Skeletal muscle tissue (tissue), 4 donors: Measurements from ENCODE around the gene TRIM17. TPM values are rescaled to one million over a fixed set of nuclear protein-coding genes. Genes with fewer than 3 reads are reported as not detected.

Experiments used
- H3K27ac ChIP-seq: one replicate; pipeline ENCODE4 v1.7.0; 2013; ENCODE audit warnings: mild to moderate bottlenecking, low read depth, low read length, inconsistent platforms
- H3K27me3 ChIP-seq, 3 donors: one replicate each; pipeline ENCODE4 v1.7.0; 2013; ENCODE audit warnings: low read length in 3 of 3; ENCODE audit not compliant: control insufficient read depth in 3 of 3, insufficient read depth in 3 of 3
- H3K36me3 ChIP-seq, 3 donors: one replicate each; pipeline ENCODE4 v1.7.0; 2013; ENCODE audit warnings: low read length in 3 of 3; ENCODE audit not compliant: control insufficient read depth in 3 of 3, insufficient read depth in 3 of 3
- H3K4me1 ChIP-seq, 3 donors: one replicate each; pipeline ENCODE4 v1.7.0; 2013; ENCODE audit warnings: low read length in 3 of 3, mild to moderate bottlenecking in 3 of 3; ENCODE audit not compliant: control insufficient read depth in 3 of 3, insufficient read depth in 3 of 3
- H3K4me3 ChIP-seq, 3 donors: one replicate each; pipeline ENCODE4 v1.7.0; 2013; ENCODE audit warnings: low read length in 3 of 3
- H3K9ac ChIP-seq, 3 donors: one replicate each; pipeline ENCODE4 v1.7.0; 2013; ENCODE audit warnings: low read length in 3 of 3, mild to moderate bottlenecking in 3 of 3, moderate library complexity in 2 of 3, low read depth in 1 of 3
- H3K9me3 ChIP-seq, 3 donors: one replicate each; pipeline ENCODE4 v1.7.0; 2013; ENCODE audit warnings: low read length in 3 of 3; ENCODE audit not compliant: control insufficient read depth in 3 of 3
- total RNA-seq: library from RNA; depleted of rRNA; stranded (reverse); fragments of >200 nt; gene quantifications from one replicate; pipeline ENCODE4 v1.2.3, GENCODE V29; 2014
- donor health status: Osteomylitis.

TRIM17 gene
- total RNA-seq, 1 donor from 2014 or later: 0.52 TPM

- peak overlapping the region in 1 of 3 donors; percentile 54 for H3K9ac ChIP-seq
- H3K36me3 ChIP-seq: peaks cover 64 to 87% (median 74%) of the 10 kb centered on the region in 3 donors
- no peaks in the 10 kb centered on the region for H3K9me3 ChIP-seq
- H3K27ac ChIP-seq: peak overlapping the region; percentile 36
- H3K27me3 ChIP-seq: peaks cover 0 to 2% (median 0%) of the 10 kb centered on the region in 3 donors
- no peak overlapping the region for H3K4me3 ChIP-seq
- H3K4me1 ChIP-seq: peaks cover 38 to 90% (median 86%) of the 10 kb centered on the region in 3 donors
Observed at GRCh38 chr1:228365271-228366061, 51.2 kb downstream of the TRIM17 start.

- H3K4me1 ChIP-seq: peaks cover 31 to 90% (median 86%) of the 10 kb centered on the region in 3 donors
- peak overlapping the region in 1 of 3 donors; percentile 45 for H3K9ac ChIP-seq
- H3K27me3 ChIP-seq: peaks cover 0 to 2% (median 0%) of the 10 kb centered on the region in 3 donors
- no peak overlapping the region for H3K4me3 ChIP-seq
- no peaks in the 10 kb centered on the region for H3K9me3 ChIP-seq
- no peak overlapping the region for H3K27ac ChIP-seq
- H3K36me3 ChIP-seq: peaks cover 65 to 87% (median 73%) of the 10 kb centered on the region in 3 donors
Observed at GRCh38 chr1:228364706-228365213, 51.9 kb downstream of the TRIM17 start.

DNA sequence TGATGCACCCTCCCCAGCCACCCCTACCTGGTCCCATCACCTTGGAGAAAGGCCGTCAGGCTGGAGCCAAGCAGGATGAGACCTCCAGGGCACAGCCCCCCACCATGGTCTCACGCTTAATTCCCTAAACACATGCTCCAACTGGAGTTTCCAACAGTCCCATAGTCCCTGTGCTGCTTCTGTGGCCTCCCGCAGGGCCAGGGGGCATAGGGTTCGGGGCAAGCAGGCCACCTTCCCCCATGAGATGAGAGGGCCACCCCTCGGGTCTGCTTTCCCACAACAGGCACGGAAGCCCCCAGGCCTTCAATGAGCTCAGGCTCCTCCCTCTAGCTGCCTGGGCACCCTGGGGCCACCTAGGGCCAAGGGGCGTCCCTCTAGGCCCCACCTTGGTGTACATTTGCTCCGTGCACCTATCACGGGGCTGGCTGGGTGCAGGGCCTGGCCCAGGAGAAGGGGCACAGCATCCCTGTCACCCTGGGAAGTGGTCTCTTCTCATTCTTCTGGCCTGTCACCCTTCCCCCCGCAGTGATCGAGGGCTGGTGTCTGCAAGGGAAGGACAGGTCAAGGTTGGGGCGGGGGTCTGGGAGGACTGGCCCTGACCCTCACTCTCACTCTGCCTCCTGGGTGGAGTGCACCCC, 52.5 kb downstream of the TRIM17 start:
- no peaks in the 10 kb centered on the region for H3K9me3 ChIP-seq
- H3K4me1 ChIP-seq: peaks cover 25 to 90% (median 82%) of the 10 kb centered on the region in 3 donors
- H3K36me3 ChIP-seq: peaks cover 63 to 81% (median 73%) of the 10 kb centered on the region in 3 donors
- no peak overlapping the region for H3K27ac ChIP-seq
- peak overlapping the region in 1 of 3 donors; percentile 45 for H3K9ac ChIP-seq
- H3K4me3 ChIP-seq: no peak overlapping the region
- peaks cover 0 to 2% (median 0%) of the 10 kb centered on the region in 3 donors for H3K27me3 ChIP-seq

DNA sequence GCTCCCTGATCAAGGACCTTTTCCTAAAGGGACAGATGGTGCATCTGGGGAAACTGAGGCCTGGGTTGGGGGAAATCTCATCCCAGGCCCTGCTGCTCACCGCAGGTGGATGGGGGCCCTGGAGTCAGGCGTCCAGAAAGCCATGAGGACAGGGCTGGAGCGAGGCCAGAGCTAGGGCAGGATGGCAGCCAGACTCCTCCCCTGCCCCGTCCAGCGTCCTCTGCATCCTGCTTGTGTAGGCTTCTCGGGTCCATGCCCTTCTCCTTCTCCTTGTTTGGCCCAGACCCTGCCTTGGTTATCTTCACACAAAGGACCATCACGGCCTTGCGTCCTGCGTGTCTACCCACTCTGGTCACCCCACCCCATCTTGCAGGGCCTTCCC, 53.0 kb downstream of the TRIM17 start:
- no peak overlapping the region for H3K4me3 ChIP-seq
- H3K36me3 ChIP-seq: peaks cover 59 to 79% (median 72%) of the 10 kb centered on the region in 3 donors
- H3K9ac ChIP-seq: no peak overlapping the region
- peaks cover 20 to 90% (median 81%) of the 10 kb centered on the region in 3 donors for H3K4me1 ChIP-seq
- H3K27me3 ChIP-seq: peaks cover 0 to 2% (median 0%) of the 10 kb centered on the region in 3 donors
- no peaks in the 10 kb centered on the region for H3K9me3 ChIP-seq
- no peak overlapping the region for H3K27ac ChIP-seq

DNA sequence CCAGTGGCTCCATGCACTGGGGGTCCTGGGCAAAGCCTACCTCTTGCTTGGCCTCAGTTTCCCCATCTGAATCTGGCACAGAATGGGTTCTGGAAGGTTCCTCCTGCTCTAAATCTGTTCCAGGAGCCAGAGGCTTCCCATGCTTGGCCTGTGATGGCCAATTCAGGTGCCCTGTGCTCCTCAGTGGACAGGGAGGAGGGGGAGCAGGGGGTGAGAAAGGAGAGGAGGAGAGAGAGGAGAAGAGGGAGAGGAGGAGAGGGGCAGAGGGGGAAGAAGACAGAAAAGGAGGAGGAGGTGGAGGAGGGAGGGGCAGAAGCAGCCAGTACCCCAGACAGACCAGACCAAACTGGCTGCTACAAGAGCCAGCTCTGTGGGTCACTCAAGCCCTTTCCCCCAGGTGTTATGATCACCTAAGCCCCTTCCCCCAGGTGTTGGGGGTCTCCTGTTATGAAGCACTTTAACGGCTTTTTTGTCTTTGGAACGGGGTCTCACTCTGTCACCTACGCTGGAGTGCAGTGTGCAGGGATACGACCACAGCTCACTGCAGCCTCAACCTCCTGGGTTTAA, 53.7 kb downstream of the TRIM17 start:
- H3K36me3 ChIP-seq: peaks cover 63 to 81% (median 77%) of the 10 kb centered on the region in 3 donors
- H3K4me1 ChIP-seq: peaks cover 14 to 90% (median 78%) of the 10 kb centered on the region in 3 donors
- H3K4me3 ChIP-seq: no peak overlapping the region
- no peak overlapping the region for H3K27ac ChIP-seq
- H3K27me3 ChIP-seq: peaks cover 0 to 2% (median 0%) of the 10 kb centered on the region in 3 donors
- peak overlapping the region in 1 of 3 donors; percentile 45 for H3K9ac ChIP-seq
- no peaks in the 10 kb centered on the region for H3K9me3 ChIP-seq

- H3K4me3 ChIP-seq: no peak overlapping the region
- H3K27ac ChIP-seq: no peak overlapping the region
- peaks cover 0 to 2% (median 0%) of the 10 kb centered on the region in 3 donors for H3K27me3 ChIP-seq
- peaks cover 66 to 81% (median 79%) of the 10 kb centered on the region in 3 donors for H3K36me3 ChIP-seq
- no peaks in the 10 kb centered on the region for H3K9me3 ChIP-seq
- peaks cover 13 to 89% (median 75%) of the 10 kb centered on the region in 3 donors for H3K4me1 ChIP-seq
- H3K9ac ChIP-seq: peak overlapping the region in 1 of 3 donors; percentile 45
Observed at GRCh38 chr1:228362141-228362883, 54.3 kb downstream of the TRIM17 start.

- Histone ChIP-seq H3K4me1 (peaks cover 13 to 82% (median 68%) of the 10 kb centered on the region in 3 donors), H3K4me3 (no peak overlapping the region), H3K36me3 (peaks cover 69 to 80% (median 78%) of the 10 kb centered on the region in 3 donors), H3K9me3 (no peaks in the 10 kb centered on the region), H3K9ac (peak overlapping the region in 1 of 3 donors; percentile 45), H3K27me3 (peaks cover 0 to 2% (median 0%) of the 10 kb centered on the region in 3 donors), H3K27ac (peak overlapping the region; percentile 2)
Observed at GRCh38 chr1:228361314-228362140, 55.1 kb downstream of the TRIM17 start.

DNA sequence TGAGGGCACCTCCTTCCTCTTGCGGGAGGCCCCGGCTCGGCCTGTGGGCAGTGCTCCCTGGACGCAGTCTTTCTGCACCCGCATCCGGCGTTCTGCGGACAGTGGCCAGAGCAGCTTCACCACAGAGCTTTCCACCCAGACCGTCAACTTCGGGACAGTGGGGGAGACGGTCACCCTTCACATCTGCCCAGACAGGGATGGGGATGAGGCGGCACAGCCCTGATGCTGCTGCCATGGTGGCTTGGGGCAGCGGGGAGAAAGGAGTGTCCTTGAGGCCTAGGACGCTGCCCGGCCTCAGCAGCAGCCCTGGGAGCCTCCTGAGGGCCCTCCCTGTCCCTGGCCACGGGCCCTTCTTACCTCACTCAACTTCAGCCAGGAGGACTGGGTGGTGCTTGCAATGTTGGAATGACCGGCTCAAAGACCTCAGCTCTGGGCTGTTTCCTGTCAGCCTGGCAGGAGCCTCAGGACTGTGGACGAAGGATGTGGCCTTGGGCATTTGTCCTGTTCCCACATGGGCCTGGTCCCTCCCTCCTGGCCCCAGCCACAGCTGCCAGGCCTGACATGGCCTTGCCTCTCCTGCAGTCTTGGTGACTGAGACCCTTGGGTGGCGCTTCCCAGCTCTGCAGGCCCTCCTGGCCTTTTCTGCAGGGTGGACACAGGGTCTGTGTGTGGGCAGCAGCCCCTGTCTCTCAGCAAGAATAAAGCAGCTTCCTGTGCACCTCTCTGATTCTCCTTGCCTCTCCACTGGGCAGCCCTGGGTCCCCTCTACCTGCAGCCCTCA, 55.9 kb downstream of the TRIM17 start:
- Histone ChIP-seq H3K4me3 (no peak overlapping the region), H3K27me3 (no peaks in the 10 kb centered on the region), H3K4me1 (peaks cover 6 to 81% (median 62%) of the 10 kb centered on the region in 3 donors), H3K9ac (peak overlapping the region in 1 of 3 donors; percentile 16), H3K9me3 (no peaks in the 10 kb centered on the region), H3K36me3 (peaks cover 65 to 80% (median 76%) of the 10 kb centered on the region in 3 donors), H3K27ac (peak overlapping the region; percentile 2)
